ENCODE data around the gene TCF25. TPM values are rescaled to one million over a fixed set of nuclear protein-coding genes. Genes with fewer than 3 reads are reported as not detected.
A peak's percentile ranks its signal among the peaks of the same experiment; 100 is the strongest.

Gene TCF25
- total RNA-seq, 1 experiment from 2014 or later, result 155 TPM

DNA sequence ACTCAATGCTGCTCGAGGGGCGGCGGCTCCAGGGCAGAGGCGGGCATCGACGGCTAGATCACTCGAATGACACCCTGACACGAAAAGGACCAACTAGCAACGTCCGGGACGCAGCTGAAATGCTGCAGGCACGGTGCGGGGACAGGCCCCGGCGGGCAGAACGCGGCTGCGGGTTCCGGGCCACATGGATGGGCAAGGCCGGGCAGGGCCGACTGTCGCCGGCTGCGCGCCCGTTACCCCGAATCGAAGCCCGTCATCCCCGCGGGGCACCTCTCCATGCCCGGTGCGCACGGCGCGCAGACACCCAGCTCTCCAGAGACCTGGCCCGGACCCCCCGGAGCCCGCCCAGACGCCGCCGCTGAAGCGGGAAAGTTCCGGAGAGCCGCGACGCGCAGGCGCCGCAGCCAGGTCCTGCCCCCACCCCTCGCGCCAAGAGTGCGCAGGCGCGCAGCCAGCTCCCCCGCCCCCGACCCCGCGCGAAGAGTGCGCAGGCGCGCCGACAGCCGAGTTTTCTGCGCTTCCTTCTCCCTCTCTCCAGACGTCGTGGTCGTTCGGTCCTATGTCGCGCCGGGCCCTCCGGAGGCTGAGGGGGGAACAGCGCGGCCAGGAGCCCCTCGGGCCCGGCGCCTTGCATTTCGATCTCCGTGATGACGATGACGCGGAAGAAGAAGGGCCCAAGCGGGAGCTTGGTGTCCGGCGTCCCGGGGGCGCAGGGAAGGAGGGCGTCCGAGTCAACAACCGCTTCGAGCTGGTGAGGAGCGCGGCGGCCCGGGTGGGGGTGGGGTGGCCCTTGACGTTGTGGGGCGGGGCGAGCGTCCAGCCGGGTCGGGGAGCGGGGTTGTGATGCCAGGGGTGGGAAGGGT, at the start of gene TCF25 (continued):
- no peak for TF ChIP-seq ZNF532 (CRISPR knock-in tag; IDR thresholded peaks at IDR 0.05; ENCODE audit: borderline replicate concordance)
- TF ChIP-seq ZNF425 (CRISPR knock-in tag; conservative IDR thresholded peaks at IDR 0.05), result no peak
- no peak for TF ChIP-seq ELF4 (CRISPR knock-in tag; IDR thresholded peaks at IDR 0.05; ENCODE audit: low read depth)
- TF ChIP-seq GTF2I (CRISPR knock-in tag; conservative IDR thresholded peaks at IDR 0.05), result no peak
- no peak for TF ChIP-seq ZNF317 (CRISPR knock-in tag; IDR thresholded peaks at IDR 0.05; ENCODE audit: borderline replicate concordance, low read depth)
- no peak for TF ChIP-seq NFYB (CRISPR knock-in tag; conservative IDR thresholded peaks at IDR 0.05; ENCODE audit: low read depth)
- 0 out of 2 replicates have a peak, but pooled peaks have one; percentile 56 for TF ChIP-seq ZNF219 (CRISPR knock-in tag; IDR thresholded peaks at IDR 0.05; ENCODE audit: borderline replicate concordance)
- TF ChIP-seq ETV6 (CRISPR knock-in tag; IDR thresholded peaks at IDR 0.05), result peak; percentile 28; the same call in 1 of the 2 replicates
- no peak for TF ChIP-seq USF2 (CRISPR knock-in tag; IDR thresholded peaks at IDR 0.05)
- no peak for TF ChIP-seq CBFB (CRISPR knock-in tag; IDR thresholded peaks at IDR 0.05; ENCODE audit: low read depth)
- no peak for TF ChIP-seq E2F4 (CRISPR knock-in tag; IDR thresholded peaks at IDR 0.05; ENCODE audit: borderline replicate concordance, low read depth)
- TF ChIP-seq ARID4B (CRISPR knock-in tag; IDR thresholded peaks at IDR 0.05; ENCODE audit: borderline replicate concordance), result 0 out of 2 replicates have a peak, but pooled peaks have one; percentile 83
- 0 out of 2 replicates have a peak, but pooled peaks have one; percentile 30 for TF ChIP-seq TEAD1 (CRISPR knock-in tag; IDR thresholded peaks at IDR 0.05)
- TF ChIP-seq EMX1 (CRISPR knock-in tag; IDR thresholded peaks at IDR 0.05), result no peak
- TF ChIP-seq ZNF423 (CRISPR knock-in tag; IDR thresholded peaks at IDR 0.05), result 0 out of 2 replicates have a peak, but pooled peaks have one; percentile 11
- TF ChIP-seq FOXP1 (CRISPR knock-in tag; IDR thresholded peaks at IDR 0.05; ENCODE audit: borderline replicate concordance), result peak; percentile 63; the same call in 1 of the 2 replicates
- no peak for TF ChIP-seq TCF7 (CRISPR knock-in tag; IDR thresholded peaks at IDR 0.05; ENCODE audit: low read depth)
- no peak for TF ChIP-seq ZNF396 (CRISPR knock-in tag; IDR thresholded peaks at IDR 0.05; ENCODE audit: borderline replicate concordance)
- TF ChIP-seq ZNF416 (CRISPR knock-in tag; IDR thresholded peaks at IDR 0.05), result no peak
- TF ChIP-seq, protein P1, sequence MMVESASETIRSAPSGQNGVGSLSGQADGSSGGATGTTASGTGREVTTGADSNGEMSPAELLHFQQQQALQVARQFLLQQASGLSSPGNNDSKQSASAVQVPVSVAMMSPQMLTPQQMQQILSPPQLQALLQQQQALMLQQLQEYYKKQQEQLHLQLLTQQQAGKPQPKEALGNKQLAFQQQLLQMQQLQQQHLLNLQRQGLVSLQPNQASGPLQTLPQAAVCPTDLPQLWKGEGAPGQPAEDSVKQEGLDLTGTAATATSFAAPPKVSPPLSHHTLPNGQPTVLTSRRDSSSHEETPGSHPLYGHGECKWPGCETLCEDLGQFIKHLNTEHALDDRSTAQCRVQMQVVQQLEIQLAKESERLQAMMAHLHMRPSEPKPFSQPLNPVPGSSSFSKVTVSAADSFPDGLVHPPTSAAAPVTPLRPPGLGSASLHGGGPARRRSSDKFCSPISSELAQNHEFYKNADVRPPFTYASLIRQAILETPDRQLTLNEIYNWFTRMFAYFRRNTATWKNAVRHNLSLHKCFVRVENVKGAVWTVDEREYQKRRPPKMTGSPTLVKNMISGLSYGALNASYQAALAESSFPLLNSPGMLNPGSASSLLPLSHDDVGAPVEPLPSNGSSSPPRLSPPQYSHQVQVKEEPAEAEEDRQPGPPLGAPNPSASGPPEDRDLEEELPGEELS (CRISPR knock-in tag; IDR thresholded peaks at IDR 0.05), result peak; percentile 25
- TF ChIP-seq ZBTB21 (CRISPR knock-in tag; IDR thresholded peaks at IDR 0.05; ENCODE audit: borderline replicate concordance), result 0 out of 2 replicates have a peak, but pooled peaks have one; percentile 51
